ENCODE results near the gene TVP23B.
A peak's percentile ranks its signal among the peaks of the same experiment; 100 is the strongest.
"Not testable (repeated sequence)": the region's sequence is repeated elsewhere in the genome, so short reads cannot be mapped to it uniquely, and the experiment has no call there.

Gene TVP23B

DNA sequence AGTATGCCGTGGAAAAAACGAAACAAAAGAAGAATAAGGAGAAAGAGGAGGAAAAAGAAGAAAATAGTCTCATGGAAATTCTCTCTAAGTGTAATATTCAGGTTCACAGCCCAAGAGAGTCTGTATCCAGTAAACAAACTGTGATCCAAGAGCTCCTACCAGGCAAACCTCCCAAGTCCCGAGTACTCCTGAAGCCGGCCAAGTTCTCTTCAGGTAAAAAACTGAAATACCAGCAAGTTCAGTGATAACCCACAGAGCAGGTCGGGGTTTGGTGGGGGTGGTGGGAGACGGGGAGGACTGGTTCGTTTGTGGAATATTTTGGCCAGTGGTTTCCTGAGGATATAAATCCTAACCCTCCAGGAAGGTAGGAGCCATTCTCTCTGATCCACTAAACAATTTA is 8.5 kb upstream of the TVP23B start:
- no peak for DNase-seq (ENCODE audit: low spot score)
- in situ Hi-C loops (cut with MboI; ENCODE audit: low sequenced_read_pairs, unreplicated experiment) = no loop called here
- TF ChIP-seq, protein P1, sequence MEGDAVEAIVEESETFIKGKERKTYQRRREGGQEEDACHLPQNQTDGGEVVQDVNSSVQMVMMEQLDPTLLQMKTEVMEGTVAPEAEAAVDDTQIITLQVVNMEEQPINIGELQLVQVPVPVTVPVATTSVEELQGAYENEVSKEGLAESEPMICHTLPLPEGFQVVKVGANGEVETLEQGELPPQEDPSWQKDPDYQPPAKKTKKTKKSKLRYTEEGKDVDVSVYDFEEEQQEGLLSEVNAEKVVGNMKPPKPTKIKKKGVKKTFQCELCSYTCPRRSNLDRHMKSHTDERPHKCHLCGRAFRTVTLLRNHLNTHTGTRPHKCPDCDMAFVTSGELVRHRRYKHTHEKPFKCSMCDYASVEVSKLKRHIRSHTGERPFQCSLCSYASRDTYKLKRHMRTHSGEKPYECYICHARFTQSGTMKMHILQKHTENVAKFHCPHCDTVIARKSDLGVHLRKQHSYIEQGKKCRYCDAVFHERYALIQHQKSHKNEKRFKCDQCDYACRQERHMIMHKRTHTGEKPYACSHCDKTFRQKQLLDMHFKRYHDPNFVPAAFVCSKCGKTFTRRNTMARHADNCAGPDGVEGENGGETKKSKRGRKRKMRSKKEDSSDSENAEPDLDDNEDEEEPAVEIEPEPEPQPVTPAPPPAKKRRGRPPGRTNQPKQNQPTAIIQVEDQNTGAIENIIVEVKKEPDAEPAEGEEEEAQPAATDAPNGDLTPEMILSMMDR (IDR thresholded peaks at IDR 0.05; ENCODE audit: borderline replicate concordance, control extremely low read depth, extremely low read depth, insufficient read depth, missing control alignments) = no peak

DNA sequence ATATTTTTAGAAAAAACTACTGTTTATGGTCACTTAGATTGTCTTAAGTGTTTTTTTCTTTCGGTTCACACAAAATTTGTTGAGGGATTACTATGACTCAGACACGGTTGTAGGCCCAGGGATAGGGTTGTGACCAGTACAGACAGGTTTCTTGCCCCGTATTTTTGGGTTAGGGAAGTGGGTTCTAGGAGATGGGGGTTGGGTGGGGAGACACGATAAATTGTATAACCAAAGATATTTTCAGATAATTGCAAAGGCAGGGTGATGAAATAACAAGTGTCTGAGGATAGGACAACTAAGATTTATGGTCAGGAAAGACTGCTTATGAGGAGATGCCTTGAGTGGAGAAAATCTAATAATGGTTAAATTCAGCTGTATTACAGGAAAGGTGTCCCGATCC is 822 bp downstream of the TVP23B start:
- DNase-seq (ENCODE audit: low spot score); in situ Hi-C loops (cut with MboI; ENCODE audit: low sequenced_read_pairs, unreplicated experiment): not testable (repeated sequence)

DNA sequence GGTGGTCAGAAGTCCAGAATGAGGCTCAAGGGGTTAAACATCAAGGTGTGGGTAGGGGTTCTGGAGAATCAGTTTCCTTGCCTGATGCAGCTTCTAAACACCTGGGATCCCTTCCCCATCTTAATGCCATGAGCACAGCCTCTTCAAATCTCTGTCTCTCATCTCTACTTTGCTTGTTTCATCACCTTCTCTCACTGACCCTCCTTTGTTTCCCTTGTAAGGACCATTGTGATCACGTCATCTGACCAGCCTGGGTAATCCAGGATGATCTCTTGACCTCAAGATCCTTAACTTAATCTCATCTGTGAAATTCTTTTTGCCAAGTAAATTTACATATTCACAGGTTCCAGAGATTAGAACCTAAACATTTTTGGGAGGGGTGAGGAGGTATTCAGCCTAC is 5.0 kb downstream of the TVP23B start:
- in situ Hi-C loops (cut with MboI; ENCODE audit: low sequenced_read_pairs, unreplicated experiment); DNase-seq (ENCODE audit: low spot score): not testable (repeated sequence)

GRCh38 chr17:18786890-18787289 is 5.9 kb downstream of the TVP23B start:
- DNase-seq (ENCODE audit: low spot score); in situ Hi-C loops (cut with MboI; ENCODE audit: low sequenced_read_pairs, unreplicated experiment): not testable (repeated sequence)

GRCh38 chr17:18791402-18791801 is 10.4 kb downstream of the TVP23B start:
- DNase-seq (ENCODE audit: low spot score); in situ Hi-C loops (cut with MboI; ENCODE audit: low sequenced_read_pairs, unreplicated experiment): not testable (repeated sequence)

DNA sequence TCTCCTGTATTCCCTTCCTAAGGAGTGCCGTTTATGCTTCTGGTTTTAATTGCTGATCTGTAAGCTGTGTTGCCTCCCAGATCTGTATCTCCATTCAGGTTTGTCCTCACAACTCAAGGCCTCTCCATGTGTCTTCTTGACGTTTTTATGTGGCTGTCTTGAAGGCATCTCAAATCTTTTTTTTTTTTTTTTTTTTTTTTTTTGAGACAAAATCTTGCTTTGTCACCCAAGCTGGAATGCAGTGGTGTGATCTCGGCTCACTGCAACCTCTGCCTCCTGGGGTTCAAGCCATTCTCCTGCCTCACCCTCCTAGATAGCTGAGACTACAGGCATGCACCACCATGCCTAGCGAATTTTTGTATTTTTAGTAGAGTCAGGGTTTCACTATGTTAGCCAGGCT is 13.9 kb downstream of the TVP23B start:
- in situ Hi-C loops (cut with MboI; ENCODE audit: low sequenced_read_pairs, unreplicated experiment); DNase-seq (ENCODE audit: low spot score): not testable (repeated sequence)

DNA sequence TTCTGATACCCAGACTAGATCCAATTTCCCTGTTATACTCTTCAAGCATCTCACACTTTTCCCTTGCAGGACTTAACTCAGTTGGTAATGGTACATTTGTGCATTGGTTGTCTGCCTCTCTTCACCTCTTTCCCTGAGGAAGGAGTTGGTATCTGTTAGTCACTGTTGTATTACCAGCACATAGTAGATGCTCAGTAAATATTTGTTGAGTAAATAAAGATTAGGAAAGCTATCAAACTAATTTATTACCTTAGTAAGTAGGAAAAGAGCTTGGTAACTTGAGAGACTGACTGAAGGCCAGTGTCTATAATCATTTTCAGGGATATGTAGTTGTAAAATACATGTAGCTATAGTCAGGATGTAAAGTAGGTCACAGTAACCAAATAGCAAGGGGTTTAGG is 15.9 kb downstream of the TVP23B start:
- in situ Hi-C loops (cut with MboI; ENCODE audit: low sequenced_read_pairs, unreplicated experiment); DNase-seq (ENCODE audit: low spot score): not testable (repeated sequence)

DNA sequence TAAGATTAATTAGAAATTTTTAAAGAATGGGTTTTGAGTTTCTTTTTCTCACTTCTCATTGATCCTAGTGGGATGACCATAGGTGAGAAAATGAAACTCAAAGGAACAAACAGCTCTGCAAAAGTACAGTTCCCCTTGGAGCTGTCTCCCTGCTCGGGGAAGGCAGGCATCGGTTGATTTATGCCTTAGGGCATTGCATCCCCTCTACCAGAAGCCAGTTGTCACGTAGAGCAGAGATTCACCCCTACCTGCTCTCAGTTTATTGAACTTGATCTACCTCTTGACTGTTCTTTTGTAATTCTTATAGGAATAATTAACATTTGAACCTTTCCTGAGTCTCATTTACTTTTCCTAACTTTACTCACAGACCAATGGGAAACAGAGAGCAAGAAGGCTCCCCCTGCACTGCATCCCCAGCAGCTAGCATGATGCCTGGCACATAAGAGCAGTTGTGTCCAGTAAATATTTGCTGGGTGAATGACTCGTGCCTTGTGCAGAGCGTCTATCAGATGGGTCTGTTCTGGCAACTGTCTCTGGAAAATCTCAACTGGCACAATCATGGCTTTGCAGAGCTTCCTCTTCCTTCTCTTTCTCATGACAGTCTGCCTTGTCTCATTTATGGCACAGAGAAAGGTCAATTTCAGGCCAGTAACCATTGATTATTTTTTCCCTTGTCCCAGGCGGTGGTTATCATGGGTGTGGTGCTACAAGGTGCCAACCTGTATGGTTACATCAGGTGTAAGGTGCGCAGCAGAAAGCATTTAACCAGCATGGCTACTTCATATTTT is 22.7 kb downstream of the TVP23B start:
- in situ Hi-C loops (cut with MboI; ENCODE audit: low sequenced_read_pairs, unreplicated experiment) = loop anchor here (25.0 kb wide), 1 partner anchor 134 kb away; no protein-coding TSS in a partner anchor

DNA sequence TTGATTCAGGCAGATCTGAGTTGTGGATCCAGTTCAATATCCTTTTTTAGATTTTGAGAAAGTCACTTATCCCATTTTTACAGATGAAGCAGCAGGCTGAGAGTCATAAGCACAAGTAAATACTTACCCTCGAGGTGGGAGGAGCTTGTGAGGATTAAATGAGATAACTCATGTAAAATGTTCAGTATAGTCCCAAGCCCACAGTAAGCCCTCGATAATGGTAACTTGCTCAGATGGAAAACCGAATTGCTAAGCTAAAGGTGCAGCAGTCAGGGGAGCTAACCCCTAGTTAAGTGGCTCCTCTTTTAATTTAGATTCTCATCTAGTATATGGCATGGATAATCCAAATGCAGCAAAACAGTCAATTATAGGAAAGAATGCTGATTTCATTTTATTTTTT is 34.9 kb downstream of the TVP23B start:
- DNase-seq (ENCODE audit: low spot score) = not testable (repeated sequence)

More for the DNA sequence above, 22.7 kb downstream of the TVP23B start:
- DNase-seq (ENCODE audit: low spot score) = not testable (repeated sequence)

DNA sequence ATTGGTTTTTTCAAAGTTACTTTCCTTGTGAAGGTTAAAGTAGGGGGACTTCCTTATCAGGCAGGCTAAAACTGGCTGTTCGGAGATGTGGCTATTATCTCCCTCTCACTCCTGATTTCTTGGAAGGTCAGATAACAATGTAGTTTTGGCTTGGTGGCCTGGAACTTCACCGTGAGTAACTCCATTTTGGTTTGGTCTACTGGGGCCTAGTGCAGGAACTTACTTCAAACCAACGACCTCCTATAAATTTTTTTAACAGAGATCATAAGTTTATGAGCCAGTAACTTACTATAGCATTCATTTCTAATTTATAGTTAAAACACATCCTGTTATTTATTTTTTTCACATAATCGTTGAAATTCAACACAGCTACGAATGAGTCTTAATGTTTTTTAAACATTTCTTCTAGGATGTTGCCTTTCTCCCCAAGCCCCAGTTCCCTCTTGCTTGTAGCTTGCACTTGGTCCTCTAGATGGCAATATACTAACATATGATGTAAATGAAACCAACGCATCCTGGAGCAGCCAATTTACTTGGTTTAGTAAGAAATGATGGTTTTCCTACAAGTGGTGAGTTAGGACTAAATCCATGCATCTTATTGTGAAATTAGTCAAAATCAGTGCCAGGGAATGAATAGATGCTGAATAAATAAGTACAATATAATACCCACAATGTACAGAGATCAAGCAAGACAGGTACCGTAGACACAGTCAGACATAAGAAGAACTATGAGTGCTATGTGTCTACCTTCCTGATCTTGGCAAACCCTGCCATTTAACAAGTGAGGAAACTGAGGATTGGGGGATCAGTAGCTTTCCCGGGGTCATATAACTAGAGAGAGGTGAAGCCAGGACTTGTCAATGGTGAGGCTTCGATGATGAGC is 35.7 kb downstream of the TVP23B start:
- not testable (repeated sequence) for DNase-seq (ENCODE audit: low spot score)

More for the DNA sequence above, 34.9 kb downstream of the TVP23B start:
- in situ Hi-C loops (cut with MboI; ENCODE audit: low sequenced_read_pairs, unreplicated experiment) = loop anchor here (25.0 kb wide), 1 partner anchor 121 kb away; no protein-coding TSS in a partner anchor

DNA sequence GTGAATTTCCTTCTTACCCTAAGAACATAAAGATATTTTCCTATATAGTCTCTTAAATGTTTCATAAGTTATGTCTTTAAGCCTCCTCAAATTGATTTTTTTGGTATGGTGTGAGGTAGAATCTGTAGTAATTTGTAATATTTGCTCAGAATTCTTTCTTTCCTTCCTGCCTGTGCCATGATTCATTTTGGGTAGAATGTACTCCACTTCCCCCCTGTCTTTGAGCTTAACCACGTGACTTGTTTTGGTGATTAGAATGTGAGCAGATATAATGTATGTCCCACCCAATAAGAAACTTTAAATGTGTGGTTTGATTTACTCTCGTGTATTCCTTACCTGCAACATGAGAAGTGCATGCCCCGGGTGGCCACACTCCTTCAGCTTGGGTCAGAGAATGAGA is 40.4 kb downstream of the TVP23B start:
- not testable (repeated sequence) for DNase-seq (ENCODE audit: low spot score)
- in situ Hi-C loops (cut with MboI; ENCODE audit: low sequenced_read_pairs, unreplicated experiment) = loop anchor here (25.0 kb wide), 1 partner anchor 116 kb away; no protein-coding TSS in a partner anchor

More for the DNA sequence above, 35.7 kb downstream of the TVP23B start:
- in situ Hi-C loops (cut with MboI; ENCODE audit: low sequenced_read_pairs, unreplicated experiment) = loop anchor here (25.0 kb wide), 1 partner anchor 121 kb away; no protein-coding TSS in a partner anchor
- TF ChIP-seq, protein P1 (IDR thresholded peaks at IDR 0.05; ENCODE audit: borderline replicate concordance, control extremely low read depth, extremely low read depth, insufficient read depth, missing control alignments) = peak; percentile 54

DNA sequence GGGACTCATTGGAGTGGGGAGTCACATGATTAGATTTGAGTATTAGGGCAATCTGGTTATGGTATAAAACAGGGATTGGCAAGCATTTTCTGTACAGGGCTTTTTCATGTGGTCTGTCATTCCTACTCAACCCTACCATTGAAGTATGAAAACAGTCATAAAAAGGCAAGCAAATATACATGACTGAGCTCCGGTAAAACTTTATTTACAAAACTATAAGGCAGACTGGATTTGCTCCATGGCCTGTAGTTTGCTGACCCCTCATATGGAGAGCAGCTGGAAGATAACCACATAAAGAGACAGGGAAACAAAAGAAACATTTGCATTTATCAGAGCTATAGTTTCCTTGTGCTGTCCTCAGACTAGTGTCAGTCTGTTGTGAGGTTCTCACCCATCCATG is 46.6 kb downstream of the TVP23B start:
- in situ Hi-C loops (cut with MboI; ENCODE audit: low sequenced_read_pairs, unreplicated experiment); DNase-seq (ENCODE audit: low spot score): not testable (repeated sequence)

All from GM13976 (cell line).